ENCODE data around the gene TTC39B.

DNA sequence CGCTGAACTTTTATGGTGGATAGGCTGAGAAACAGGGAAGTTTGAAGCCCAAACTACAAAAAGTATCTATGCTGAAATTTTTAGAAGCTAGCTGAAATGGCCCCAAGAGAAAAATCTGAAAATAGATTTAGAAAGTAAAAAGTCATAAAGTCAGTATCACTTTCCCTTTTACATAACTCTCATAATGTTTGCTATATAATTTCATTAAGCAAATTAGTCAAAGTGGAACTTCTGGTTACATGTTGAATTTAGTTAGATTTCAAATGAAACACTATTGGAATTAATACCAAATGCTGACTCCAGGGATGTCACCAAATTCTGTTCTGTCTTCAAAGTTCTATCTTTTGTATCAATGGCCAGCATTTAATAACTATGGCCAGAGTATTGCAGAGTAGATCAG lies 126.9 kb downstream of the TTC39B start:
- TF ChIP-seq, protein P1, sequence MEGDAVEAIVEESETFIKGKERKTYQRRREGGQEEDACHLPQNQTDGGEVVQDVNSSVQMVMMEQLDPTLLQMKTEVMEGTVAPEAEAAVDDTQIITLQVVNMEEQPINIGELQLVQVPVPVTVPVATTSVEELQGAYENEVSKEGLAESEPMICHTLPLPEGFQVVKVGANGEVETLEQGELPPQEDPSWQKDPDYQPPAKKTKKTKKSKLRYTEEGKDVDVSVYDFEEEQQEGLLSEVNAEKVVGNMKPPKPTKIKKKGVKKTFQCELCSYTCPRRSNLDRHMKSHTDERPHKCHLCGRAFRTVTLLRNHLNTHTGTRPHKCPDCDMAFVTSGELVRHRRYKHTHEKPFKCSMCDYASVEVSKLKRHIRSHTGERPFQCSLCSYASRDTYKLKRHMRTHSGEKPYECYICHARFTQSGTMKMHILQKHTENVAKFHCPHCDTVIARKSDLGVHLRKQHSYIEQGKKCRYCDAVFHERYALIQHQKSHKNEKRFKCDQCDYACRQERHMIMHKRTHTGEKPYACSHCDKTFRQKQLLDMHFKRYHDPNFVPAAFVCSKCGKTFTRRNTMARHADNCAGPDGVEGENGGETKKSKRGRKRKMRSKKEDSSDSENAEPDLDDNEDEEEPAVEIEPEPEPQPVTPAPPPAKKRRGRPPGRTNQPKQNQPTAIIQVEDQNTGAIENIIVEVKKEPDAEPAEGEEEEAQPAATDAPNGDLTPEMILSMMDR (IDR thresholded peaks at IDR 0.05): no peak
- TF ChIP-seq POLR2A (IDR thresholded peaks at IDR 0.05): no peak

Measured in heart left ventricle (tissue), 13 donors.